HEK293T (cell line): ENCODE measurements around the gene JMJD8.

Source experiments
- CTCF ChIA-PET: fragments of 350-600 bp; formaldehyde crosslinking; extraction: SDS; loops from one replicate; lab custom pipeline; 2021; ENCODE audit warnings: antibody characterized with exemption, inconsistent platforms; lab: Yijun Ruan, JAX
- POLR2A ChIA-PET: fragments of 350-600 bp; formaldehyde crosslinking; extraction: SDS; loops from one replicate; lab custom pipeline; 2020; ENCODE audit warnings: antibody characterized with exemption, inconsistent platforms; lab: Yijun Ruan, JAX
- DNase-seq: peaks from one replicate; pipeline ENCODE4 v3.0.0; 2012; ENCODE audit warnings: mixed read lengths; ENCODE audit errors: extremely low spot score
- ARNT ChIP-seq: fragments of 450-650 bp; IDR thresholded peaks from 2 replicates; pipeline ENCODE4 v1.6.1; 2017; ENCODE audit warnings: mild to moderate bottlenecking
- BHLHE40 ChIP-seq: fragments of 450-650 bp; IDR thresholded peaks from 2 replicates; pipeline ENCODE4 v1.6.1; 2016; ENCODE audit warnings: mild to moderate bottlenecking, moderate library complexity, borderline replicate concordance
- CTBP1 ChIP-seq: fragments of 450-650 bp; IDR thresholded peaks from 2 replicates; pipeline ENCODE4 v1.6.1; 2016; ENCODE audit warnings: borderline replicate concordance
- ELF4 ChIP-seq: fragments of 450-650 bp; IDR thresholded peaks from 2 replicates; pipeline ENCODE4 v1.6.1; 2017; ENCODE audit warnings: antibody characterized with exemption
- FOXA1 ChIP-seq: fragments of 450-650 bp; IDR thresholded peaks from 2 replicates; pipeline ENCODE4 v1.6.1; 2016; ENCODE audit warnings: mild to moderate bottlenecking
- FOXK2 ChIP-seq: fragments of 450-650 bp; IDR thresholded peaks from 2 replicates; pipeline ENCODE4 v1.6.1; 2016; ENCODE audit warnings: mild to moderate bottlenecking
- FOXM1 ChIP-seq: fragments of 450-650 bp; IDR thresholded peaks from 2 replicates; pipeline ENCODE4 v1.6.1; 2017; ENCODE audit warnings: mild to moderate bottlenecking, borderline replicate concordance
- HDGF ChIP-seq: fragments of 450-650 bp; IDR thresholded peaks from 2 replicates; pipeline ENCODE4 v1.6.1; 2017; ENCODE audit warnings: antibody characterized with exemption, borderline replicate concordance
- L3MBTL2 ChIP-seq: fragments of 450-650 bp; conservative IDR thresholded peaks from 2 replicates; pipeline ENCODE4 v1.6.1; 2016; ENCODE audit warnings: mild to moderate bottlenecking
- LEF1 ChIP-seq: fragments of 450-650 bp; IDR thresholded peaks from 2 replicates; pipeline ENCODE4 v1.6.1; 2017; ENCODE audit warnings: mild to moderate bottlenecking, borderline replicate concordance
- NFRKB ChIP-seq: fragments of 450-650 bp; IDR thresholded peaks from 2 replicates; pipeline ENCODE4 v1.6.1; 2016; ENCODE audit warnings: mild to moderate bottlenecking, moderate library complexity
- PKNOX1 ChIP-seq: fragments of 450-650 bp; IDR thresholded peaks from 2 replicates; pipeline ENCODE4 v1.6.1; 2016
- SP1 ChIP-seq: fragments of 450-650 bp; IDR thresholded peaks from 2 replicates; pipeline ENCODE4 v1.6.1; 2017
- SUZ12 ChIP-seq: fragments of 450-650 bp; IDR thresholded peaks from 2 replicates; pipeline ENCODE4 v1.6.1; 2016; ENCODE audit warnings: mild to moderate bottlenecking
- TARDBP ChIP-seq: fragments of 450-650 bp; IDR thresholded peaks from 2 replicates; pipeline ENCODE4 v1.6.1; 2016
- ZNF384 ChIP-seq: fragments of 450-650 bp; IDR thresholded peaks from 2 replicates; pipeline ENCODE4 v1.6.1; 2016

The JMJD8 gene

GRCh38 chr16:637081-638018 lies 46.8 kb downstream of the JMJD8 start:
- DNase-seq, result peak; percentile 96

DNA sequence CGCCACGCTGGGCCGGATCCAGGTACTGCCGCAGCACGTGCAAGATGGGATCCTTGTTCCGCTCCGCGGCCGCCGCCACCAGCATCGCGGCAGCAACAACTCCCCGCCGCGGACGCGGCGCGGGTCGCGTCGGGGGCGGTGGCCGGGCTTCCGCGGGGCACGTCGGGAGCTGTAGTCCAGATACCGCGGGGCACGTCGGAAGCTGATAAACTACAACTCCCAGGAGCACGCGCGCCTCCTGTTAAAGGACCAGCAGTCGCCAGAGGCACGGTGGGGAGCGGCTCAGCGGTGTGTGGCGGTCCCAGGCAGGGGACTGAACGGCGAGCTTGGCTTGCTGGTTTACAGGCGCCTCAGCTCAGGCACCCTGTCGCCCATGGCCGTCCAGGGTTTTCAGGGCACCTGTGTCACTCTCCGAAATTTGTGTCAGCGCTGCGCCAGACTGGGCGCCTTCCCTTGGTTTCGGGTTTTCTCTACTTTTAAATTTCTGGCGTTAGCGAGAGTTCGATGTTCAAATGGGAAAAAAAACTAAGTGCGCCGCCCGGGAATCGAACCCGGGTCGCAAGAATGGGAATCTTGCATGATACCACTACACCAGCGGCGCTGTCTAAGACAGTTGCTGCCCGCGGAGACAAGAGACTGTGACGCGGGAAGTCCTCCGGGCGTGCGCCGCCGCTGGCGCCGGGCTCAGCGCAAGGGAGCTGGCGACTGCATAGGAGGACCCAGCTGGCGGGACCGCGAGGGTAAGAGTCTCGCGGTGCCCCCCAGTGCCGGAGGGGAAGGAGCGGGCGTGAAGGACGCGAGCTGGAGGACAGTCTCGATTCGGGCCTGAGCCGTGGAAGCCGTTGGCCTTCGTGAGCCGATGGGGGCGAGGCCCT lies 47.7 kb downstream of the JMJD8 start, which contains the start of gene METTL26:
Gene METTL26 (minus strand): TSS at position 100 of the 875 bp plus-strand sequence. CDS start 15 bp downstream, at position 85.
- POLR2A ChIA-PET, result interaction anchor here (0.7 to 3.9 kb wide), 13 partner anchors 9 to 109 kb away, joined by 3 to 21 read pairs (median 4); partner anchors contain the start of genes CAPN15, RHOT2 and WDR90
- CTCF ChIA-PET, result interaction anchor here (0.7 kb wide), 1 partner anchor 12 kb away, joined by 3 read pairs; no protein-coding TSS in a partner anchor
- TF ChIP-seq ZNF384 (no peak), PKNOX1 (no peak), L3MBTL2 (0 out of 2 replicates have a peak, but pooled peaks have one; percentile 16), ARNT (peak; percentile 8; the same call in 1 of the 2 replicates), SP1 (no peak), ELF4 (no peak)
- peak; percentile 89 for DNase-seq

More at GRCh38 chr16:637081-638018, 46.8 kb downstream of the JMJD8 start:
- ChIA-PET CTCF (interaction anchor here (1.1 kb wide), 1 partner anchor 15 kb away, joined by 4 read pairs; no protein-coding TSS in a partner anchor), POLR2A (interaction anchor here (0.8 to 3.9 kb wide), 8 partner anchors 8 to 110 kb away, joined by 3 to 21 read pairs (median 4); partner anchors contain the start of genes CAPN15 and WDR90)
- no peak for TF ChIP-seq ARNT
- no peak for TF ChIP-seq BHLHE40
- TF ChIP-seq HDGF, result no peak
- no peak for TF ChIP-seq ELF4
- no peak for TF ChIP-seq PKNOX1
- no peak for TF ChIP-seq CTBP1
- no peak for TF ChIP-seq L3MBTL2
- TF ChIP-seq SUZ12, result no peak
- no peak for TF ChIP-seq FOXK2
- no peak for TF ChIP-seq FOXA1
- no peak for TF ChIP-seq TARDBP
- TF ChIP-seq LEF1, result no peak
- no peak for TF ChIP-seq FOXM1
- TF ChIP-seq ZNF384, result no peak
- no peak for TF ChIP-seq SP1
- TF ChIP-seq NFRKB, result no peak

- ChIA-PET POLR2A (interaction anchor here (0.7 to 3.9 kb wide), 10 partner anchors 11 to 51 kb away, joined by 3 to 21 read pairs (median 4); partner anchors contain the start of genes RHOT2 and WDR90), CTCF (no interaction called here)
- TF ChIP-seq NFRKB (no peak), FOXA1 (no peak), TARDBP (no peak), L3MBTL2 (peak; percentile 58), SP1 (no peak)
- no peak for DNase-seq
These were observed 48.4 kb downstream of the JMJD8 start for GRCh38 chr16:635573-636205.

DNA sequence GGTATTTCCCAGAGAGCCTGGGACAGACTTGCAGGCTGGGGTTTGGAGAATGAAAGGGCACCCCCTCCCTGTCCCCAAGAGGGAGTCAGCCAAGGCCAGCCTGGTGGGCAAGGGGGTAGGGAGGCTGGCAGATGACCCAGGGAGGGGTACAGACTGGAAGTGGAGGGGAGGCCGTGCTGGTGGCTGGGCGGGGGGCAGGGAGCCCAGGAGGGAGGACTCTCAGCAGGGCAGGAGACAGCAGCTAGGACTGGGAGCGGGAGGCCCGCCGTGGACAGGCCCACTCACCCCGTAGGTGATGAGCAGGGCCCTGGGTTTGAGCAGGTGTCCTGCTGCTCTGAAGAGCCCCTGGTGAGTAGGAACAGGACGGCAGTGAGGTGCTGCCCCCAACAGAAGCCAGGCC lies 49.1 kb downstream of the JMJD8 start:
- CTCF ChIA-PET, result no interaction called here
- TF ChIP-seq L3MBTL2 (no peak), ARNT (no peak), SP1 (no peak), CTBP1 (no peak), SUZ12 (no peak), FOXK2 (no peak), FOXA1 (no peak)
- POLR2A ChIA-PET, result no interaction called here
- DNase-seq, result no peak

- TF ChIP-seq SUZ12, result no peak
- TF ChIP-seq NFRKB, result no peak
- TF ChIP-seq CTBP1, result no peak
- no peak for TF ChIP-seq FOXM1
- TF ChIP-seq ZNF384, result no peak
- TF ChIP-seq TARDBP, result no peak
- no peak for TF ChIP-seq HDGF
- no peak for TF ChIP-seq FOXK2
- no peak for TF ChIP-seq BHLHE40
- TF ChIP-seq FOXA1, result no peak
- TF ChIP-seq ELF4, result no peak
- no peak for TF ChIP-seq PKNOX1
- TF ChIP-seq L3MBTL2, result no peak
- no peak for TF ChIP-seq ARNT
- no peak for TF ChIP-seq LEF1
- TF ChIP-seq SP1, result no peak
- CTCF ChIA-PET, result no interaction called here
- POLR2A ChIA-PET, result no interaction called here
- DNase-seq, result no peak
These were observed 50.0 kb downstream of the JMJD8 start for GRCh38 chr16:634051-634670.
